ENCODE data around the gene PLEKHA5.

GRCh38 chr12:19095756-19096480 is 33.6 kb upstream of the PLEKHA5 start:
- no peak for TF ChIP-seq CTCF (IDR thresholded peaks at IDR 0.05; ENCODE audit: low read depth, low read length)
- TF ChIP-seq EZH2phosphoT487 (IDR thresholded peaks at IDR 0.05; ENCODE audit: low read depth), result no peak

Measured in OCI-LY3 (cell line).